Testis (tissue), 3 donors: ENCODE data around the gene HLA-DPB1. TPM values are rescaled to one million over a fixed set of nuclear protein-coding genes. Genes with fewer than 3 reads are reported as not detected.
"Not testable (repeated sequence)": the region's sequence is repeated elsewhere in the genome, so short reads cannot be mapped to it uniquely, and the experiment has no call there.

Source experiments
- DNase-seq: peaks from one replicate; pipeline ENCODE4 v3.0.0-alpha.2; 2019
- H3K27ac ChIP-seq, 2 donors: fragments of 200-600 bp; sonication (generic); one replicate each; pipeline ENCODE4 v1.5.1; 2019
- H3K27me3 ChIP-seq: fragments of 200-600 bp; sonication (generic); one replicate; pipeline ENCODE4 v1.5.1; 2019
- H3K36me3 ChIP-seq: fragments of 200-600 bp; sonication (generic); one replicate; pipeline ENCODE4 v1.5.1; 2017; ENCODE audit warnings: low read depth; ENCODE audit errors: missing control alignments
- H3K4me1 ChIP-seq: fragments of 200-600 bp; sonication (generic); one replicate; pipeline ENCODE4 v1.5.1; 2019
- H3K4me3 ChIP-seq, 2 donors: fragments of 200-600 bp; sonication (generic); one replicate each; pipeline ENCODE4 v1.5.1; 2017 to 2019
- H3K9me3 ChIP-seq: fragments of 200-600 bp; sonication (generic); one replicate; pipeline ENCODE4 v1.5.1; 2017
- CTCF ChIP-seq, 3 experiments: fragments of 450-650 bp in 2 of 3; fragments of 200-600 bp in 1 of 3; sonication (generic) in 1 of 3; IDR thresholded peaks; one replicate each; pipeline ENCODE4 v1.5.1; 2016 to 2019; ENCODE audit warnings: antibody characterized with exemption in 3 of 3, mild to moderate bottlenecking in 2 of 3, moderate library complexity in 1 of 3
- POLR2A ChIP-seq: fragments of 450-650 bp; IDR thresholded peaks from one replicate; pipeline ENCODE4 v1.6.1; 2017; ENCODE audit warnings: antibody characterized with exemption, mild to moderate bottlenecking, moderate library complexity
- WGBS, 2 donors: methylation state at CpG; one replicate each; pipeline ENCODE4 v1.1.5; 2018; 5-methylcytosine and 5-hydroxymethylcytosine counted together
- intact Hi-C: fragments of 100-400 bp; cut with DNase I; formaldehyde crosslinking; loops from one replicate; pipeline ENCODE4 v1.15.1; 2023; ENCODE audit warnings: low total_unique reads
- polyA plus RNA-seq: library from polyadenylated mRNA; stranded (reverse); fragments of 350-450 nt; fragmentation: Illumina TruSeq; extraction: RNeasy Lipid Tissue Mini Kit (QIAGEN cat#74804); gene quantifications from one replicate; pipeline ENCODE4 v1.2.3, GENCODE V29; 2014; ENCODE audit warnings: low read depth, low replicate concordance; ENCODE audit not compliant: insufficient read depth
- total RNA-seq, 2 donors: library from RNA; depleted of rRNA; stranded (reverse); fragments of >200 nt; gene quantifications; one replicate each; pipeline ENCODE4 v1.2.3, GENCODE V29; 2016

HLA-DPB1 gene
- total and polyA plus RNA-seq, 3 donors from 2014 or later = 14.4 to 183 (median 39.5) TPM

- TF ChIP-seq POLR2A (no peak), CTCF (IDR thresholded peaks at IDR 0.05) (no peak)
- H3K36me3 ChIP-seq = no peaks in the 10 kb centered on the region
- no peak overlapping the region for H3K4me3 ChIP-seq
- H3K27ac ChIP-seq = no peak overlapping the region
- H3K27me3 ChIP-seq = no peaks in the 10 kb centered on the region
- H3K4me1 ChIP-seq = no peaks in the 10 kb centered on the region
- intact Hi-C loops = no loop called here
- H3K9me3 ChIP-seq = no peaks in the 10 kb centered on the region
- 79 to 86% methylated on average over 2 of the region's 2 CpGs for WGBS, 2 donors
- no peak for DNase-seq
Measured at GRCh38 chr6:33061987-33062386, 13.8 kb upstream of the HLA-DPB1 start.

- H3K27me3 ChIP-seq, DNase-seq, H3K4me3 ChIP-seq, H3K27ac ChIP-seq, H3K36me3 ChIP-seq, H3K9me3 ChIP-seq, H3K4me1 ChIP-seq, intact Hi-C loops: not testable (repeated sequence)
- 72 to 80% methylated on average over 5 of the region's 5 CpGs for WGBS, 2 donors
Measured at GRCh38 chr6:33063435-33063834, 12.4 kb upstream of the HLA-DPB1 start.

DNA sequence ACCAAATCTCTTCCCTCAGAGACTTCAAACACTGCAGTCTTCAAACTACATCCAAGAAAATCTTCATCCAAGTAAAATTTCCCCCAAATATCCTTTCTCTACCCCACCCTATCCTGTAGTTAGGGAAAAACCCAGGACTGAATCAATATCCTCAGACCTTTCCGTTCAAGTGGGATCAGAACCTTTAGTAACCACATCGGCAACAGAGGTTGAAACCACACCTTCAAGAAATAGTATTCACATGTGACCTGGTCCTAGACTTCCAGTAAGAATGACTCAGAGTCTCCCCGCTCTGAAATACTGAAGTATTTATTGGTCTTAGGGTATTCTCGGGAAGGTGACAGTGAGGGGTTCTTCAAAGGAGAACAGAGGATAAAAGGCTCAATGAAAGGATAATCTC, 11.1 kb upstream of the HLA-DPB1 start:
- H3K4me1 ChIP-seq = no peaks in the 10 kb centered on the region
- no peaks in the 10 kb centered on the region for H3K36me3 ChIP-seq
- H3K4me3 ChIP-seq = no peak overlapping the region
- H3K27me3 ChIP-seq = no peaks in the 10 kb centered on the region
- H3K27ac ChIP-seq = no peak overlapping the region
- 77 to 83% methylated on average over 4 of the region's 4 CpGs for WGBS, 2 donors
- TF ChIP-seq POLR2A (no peak), CTCF (IDR thresholded peaks at IDR 0.05) (no peak)
- H3K9me3 ChIP-seq = no peaks in the 10 kb centered on the region
- no peak for DNase-seq
- intact Hi-C loops = no loop called here

DNA sequence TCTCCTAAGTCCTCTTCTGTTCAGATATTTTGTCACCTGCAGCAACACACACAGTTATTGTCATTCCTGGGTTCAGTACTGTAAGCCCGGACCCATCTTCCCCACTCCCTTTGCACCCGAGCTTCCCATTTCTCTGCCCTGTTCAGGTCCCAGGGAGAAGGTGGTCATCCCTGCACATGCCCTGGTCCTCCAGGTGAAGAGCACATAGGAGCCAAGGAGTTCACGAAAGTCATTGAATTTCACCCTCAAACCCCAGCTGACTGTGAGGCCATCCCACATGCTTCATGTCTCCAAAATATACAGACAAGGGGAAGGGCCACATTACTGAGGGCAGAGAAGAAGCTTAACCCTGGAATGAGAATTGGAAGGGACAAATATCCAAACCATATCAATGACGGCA, 10.5 kb upstream of the HLA-DPB1 start:
- Histone ChIP-seq H3K27ac (no peak overlapping the region), H3K4me3 (no peak overlapping the region), H3K9me3 (no peaks in the 10 kb centered on the region), H3K4me1 (no peaks in the 10 kb centered on the region), H3K27me3 (no peaks in the 10 kb centered on the region), H3K36me3 (no peaks in the 10 kb centered on the region)
- TF ChIP-seq POLR2A = no peak
- no peak for TF ChIP-seq CTCF (IDR thresholded peaks at IDR 0.05)
- intact Hi-C loops = no loop called here
- no peak for DNase-seq
- WGBS, 2 donors = 88 to 96% methylated on average over 4 of the region's 4 CpGs

DNA sequence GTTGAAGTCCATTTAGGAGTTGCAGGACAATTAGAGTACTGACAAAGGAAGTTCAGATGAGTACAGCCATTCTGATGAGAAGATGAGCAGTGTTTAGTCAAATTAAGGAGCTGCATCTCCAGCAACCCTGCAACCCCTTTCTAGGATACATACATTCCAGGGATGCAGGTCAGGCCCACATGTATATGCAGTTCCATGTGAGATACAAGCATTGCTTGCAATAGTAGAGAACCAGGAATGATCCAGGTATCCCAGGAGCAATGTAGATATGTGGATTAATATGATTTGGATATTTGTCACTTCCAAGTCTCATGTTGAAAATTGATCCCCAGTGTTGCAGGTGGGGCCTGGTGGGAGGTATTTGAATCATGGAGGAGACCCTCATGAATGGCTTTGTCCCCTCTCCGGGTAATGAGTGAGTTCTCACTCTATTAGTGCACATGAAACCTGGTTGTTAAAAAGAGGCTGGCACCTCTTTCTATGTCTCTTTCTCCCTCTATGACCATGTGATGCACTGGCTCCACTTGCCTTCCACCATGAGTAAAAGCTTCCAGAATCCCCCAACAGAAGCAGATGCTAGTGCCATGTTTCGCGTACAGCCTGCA, 8.8 kb upstream of the HLA-DPB1 start:
- DNase-seq = no peak
- intact Hi-C loops = no loop called here
- 94 to 95% methylated on average over 3 of the region's 3 CpGs for WGBS, 2 donors
- Histone ChIP-seq H3K36me3 (no peaks in the 10 kb centered on the region), H3K4me1 (no peaks in the 10 kb centered on the region), H3K4me3 (no peak overlapping the region), H3K9me3 (no peaks in the 10 kb centered on the region), H3K27ac (no peak overlapping the region), H3K27me3 (no peaks in the 10 kb centered on the region)
- TF ChIP-seq POLR2A (no peak), CTCF (IDR thresholded peaks at IDR 0.05) (no peak)
